ENCODE data around the gene GPR35. TPM values are rescaled to one million over a fixed set of nuclear protein-coding genes. Genes with fewer than 3 reads are reported as not detected.

The GPR35 gene
- polyA plus RNA-seq, 2 donors = 2.1 to 3.1 TPM

GRCh38 chr2:240588669-240589068, 36.6 kb upstream of the GPR35 start:
- H3K27me3 ChIP-seq (ENCODE audit: control insufficient read depth in 1 of 2, insufficient read depth in 2 of 2, low read length in 2 of 2) = no peaks in the 10 kb centered on the region
- no peak overlapping the region for H3K27ac ChIP-seq (ENCODE audit: low read depth in 2 of 2, low read length in 1 of 2)
- H3K4me3 ChIP-seq (ENCODE audit: low read depth in 1 of 2, low read length in 2 of 2) = no peak overlapping the region
- H3K9me3 ChIP-seq (ENCODE audit: control insufficient read depth in 2 of 2, insufficient read depth in 1 of 2, low read depth in 1 of 2, low read length in 1 of 2) = no peaks in the 10 kb centered on the region
- WGBS, 2 donors = 79 to 82% methylated on average over 4 of the region's 4 CpGs
- H3K4me1 ChIP-seq (ENCODE audit: control insufficient read depth in 2 of 2, insufficient read depth in 2 of 2, low read length in 1 of 2) = peaks cover 11 to 31% of the 10 kb centered on the region in 2 donors
- peaks cover 4 to 23% of the 10 kb centered on the region in 2 donors for H3K36me3 ChIP-seq (ENCODE audit: control insufficient read depth in 2 of 2, insufficient read depth in 2 of 2, low read length in 1 of 2)

- peak overlapping the region in 1 of 2 donors; percentile 47 for H3K27ac ChIP-seq (ENCODE audit: low read depth in 2 of 2, low read length in 1 of 2)
- 87 to 88% methylated on average over 14 of the region's 14 CpGs for WGBS, 2 donors
- no peaks in the 10 kb centered on the region for H3K9me3 ChIP-seq (ENCODE audit: control insufficient read depth in 2 of 2, insufficient read depth in 1 of 2, low read depth in 1 of 2, low read length in 1 of 2)
- H3K4me3 ChIP-seq (ENCODE audit: low read depth in 1 of 2, low read length in 2 of 2) = no peak overlapping the region
- no peaks in the 10 kb centered on the region for H3K27me3 ChIP-seq (ENCODE audit: control insufficient read depth in 1 of 2, insufficient read depth in 2 of 2, low read length in 2 of 2)
- peaks cover 4 to 23% of the 10 kb centered on the region in 2 donors for H3K36me3 ChIP-seq (ENCODE audit: control insufficient read depth in 2 of 2, insufficient read depth in 2 of 2, low read length in 1 of 2)
- peaks cover 11 to 31% of the 10 kb centered on the region in 2 donors for H3K4me1 ChIP-seq (ENCODE audit: control insufficient read depth in 2 of 2, insufficient read depth in 2 of 2, low read length in 1 of 2)
Observed at GRCh38 chr2:240589375-240589774, 35.9 kb upstream of the GPR35 start.

- peaks cover 7 to 25% of the 10 kb centered on the region in 2 donors for H3K4me1 ChIP-seq (ENCODE audit: control insufficient read depth in 2 of 2, insufficient read depth in 2 of 2, low read length in 1 of 2)
- peak overlapping the region in 1 of 2 donors; percentile 47 for H3K27ac ChIP-seq (ENCODE audit: low read depth in 2 of 2, low read length in 1 of 2)
- H3K36me3 ChIP-seq (ENCODE audit: control insufficient read depth in 2 of 2, insufficient read depth in 2 of 2, low read length in 1 of 2) = peaks cover 4 to 23% of the 10 kb centered on the region in 2 donors
- no peaks in the 10 kb centered on the region for H3K27me3 ChIP-seq (ENCODE audit: control insufficient read depth in 1 of 2, insufficient read depth in 2 of 2, low read length in 2 of 2)
- WGBS, 2 donors = 82 to 83% methylated on average over 16 of the region's 16 CpGs
- no peaks in the 10 kb centered on the region for H3K9me3 ChIP-seq (ENCODE audit: control insufficient read depth in 2 of 2, insufficient read depth in 1 of 2, low read depth in 1 of 2, low read length in 1 of 2)
- H3K4me3 ChIP-seq (ENCODE audit: low read depth in 1 of 2, low read length in 2 of 2) = no peak overlapping the region
Observed at GRCh38 chr2:240589850-240590525, 35.3 kb upstream of the GPR35 start.

- no peaks in the 10 kb centered on the region for H3K27me3 ChIP-seq (ENCODE audit: control insufficient read depth in 1 of 2, insufficient read depth in 2 of 2, low read length in 2 of 2)
- H3K9me3 ChIP-seq (ENCODE audit: control insufficient read depth in 2 of 2, insufficient read depth in 1 of 2, low read depth in 1 of 2, low read length in 1 of 2) = no peaks in the 10 kb centered on the region
- WGBS, 2 donors = 95 to 96% methylated on average over 21 of the region's 21 CpGs
- no peak overlapping the region for H3K27ac ChIP-seq (ENCODE audit: low read depth in 2 of 2, low read length in 1 of 2)
- H3K36me3 ChIP-seq (ENCODE audit: control insufficient read depth in 2 of 2, insufficient read depth in 2 of 2, low read length in 1 of 2) = peaks cover 4 to 29% of the 10 kb centered on the region in 2 donors
- no peak overlapping the region for H3K4me3 ChIP-seq (ENCODE audit: low read depth in 1 of 2, low read length in 2 of 2)
- peaks cover 7 to 22% of the 10 kb centered on the region in 2 donors for H3K4me1 ChIP-seq (ENCODE audit: control insufficient read depth in 2 of 2, insufficient read depth in 2 of 2, low read length in 1 of 2)
Observed at GRCh38 chr2:240590681-240591111, 34.6 kb upstream of the GPR35 start.

- Histone ChIP-seq H3K36me3 (ENCODE audit: control insufficient read depth in 2 of 2, insufficient read depth in 2 of 2, low read length in 1 of 2) (peaks cover 4 to 30% of the 10 kb centered on the region in 2 donors), H3K27me3 (ENCODE audit: control insufficient read depth in 1 of 2, insufficient read depth in 2 of 2, low read length in 2 of 2) (no peaks in the 10 kb centered on the region)
- 89 to 91% methylated on average over 6 of the region's 6 CpGs for WGBS, 2 donors
Observed at GRCh38 chr2:240591226-240591625, 34.1 kb upstream of the GPR35 start.

GRCh38 chr2:240591784-240592183, 33.5 kb upstream of the GPR35 start:
- Histone ChIP-seq H3K27ac (ENCODE audit: low read depth in 2 of 2, low read length in 1 of 2) (no peak overlapping the region), H3K4me3 (ENCODE audit: low read depth in 1 of 2, low read length in 2 of 2) (no peak overlapping the region), H3K9me3 (ENCODE audit: control insufficient read depth in 2 of 2, insufficient read depth in 1 of 2, low read depth in 1 of 2, low read length in 1 of 2) (no peaks in the 10 kb centered on the region), H3K4me1 (ENCODE audit: control insufficient read depth in 2 of 2, insufficient read depth in 2 of 2, low read length in 1 of 2) (peaks cover 7 to 23% of the 10 kb centered on the region in 2 donors), H3K36me3 (ENCODE audit: control insufficient read depth in 2 of 2, insufficient read depth in 2 of 2, low read length in 1 of 2) (peaks cover 4 to 30% of the 10 kb centered on the region in 2 donors), H3K27me3 (ENCODE audit: control insufficient read depth in 1 of 2, insufficient read depth in 2 of 2, low read length in 2 of 2) (no peaks in the 10 kb centered on the region)
- 94 to 96% methylated on average over 13 of the region's 13 CpGs for WGBS, 2 donors

More at GRCh38 chr2:240591226-240591625, 34.1 kb upstream of the GPR35 start:
- Histone ChIP-seq H3K4me3 (ENCODE audit: low read depth in 1 of 2, low read length in 2 of 2) (no peak overlapping the region), H3K27ac (ENCODE audit: low read depth in 2 of 2, low read length in 1 of 2) (no peak overlapping the region), H3K9me3 (ENCODE audit: control insufficient read depth in 2 of 2, insufficient read depth in 1 of 2, low read depth in 1 of 2, low read length in 1 of 2) (no peaks in the 10 kb centered on the region), H3K4me1 (ENCODE audit: control insufficient read depth in 2 of 2, insufficient read depth in 2 of 2, low read length in 1 of 2) (peaks cover 7 to 23% of the 10 kb centered on the region in 2 donors)

GRCh38 chr2:240593026-240593702, 32.1 kb upstream of the GPR35 start:
- Histone ChIP-seq H3K9me3 (ENCODE audit: control insufficient read depth in 2 of 2, insufficient read depth in 1 of 2, low read depth in 1 of 2, low read length in 1 of 2) (no peaks in the 10 kb centered on the region), H3K4me3 (ENCODE audit: low read depth in 1 of 2, low read length in 2 of 2) (no peak overlapping the region), H3K36me3 (ENCODE audit: control insufficient read depth in 2 of 2, insufficient read depth in 2 of 2, low read length in 1 of 2) (peaks cover 4 to 42% of the 10 kb centered on the region in 2 donors), H3K4me1 (ENCODE audit: control insufficient read depth in 2 of 2, insufficient read depth in 2 of 2, low read length in 1 of 2) (peaks cover 6 to 15% of the 10 kb centered on the region in 2 donors), H3K27ac (ENCODE audit: low read depth in 2 of 2, low read length in 1 of 2) (no peak overlapping the region), H3K27me3 (ENCODE audit: control insufficient read depth in 1 of 2, insufficient read depth in 2 of 2, low read length in 2 of 2) (no peaks in the 10 kb centered on the region)
- 88 to 89% methylated on average over 20 of the region's 20 CpGs for WGBS, 2 donors

- Histone ChIP-seq H3K36me3 (ENCODE audit: control insufficient read depth in 2 of 2, insufficient read depth in 2 of 2, low read length in 1 of 2) (peaks cover 4 to 49% of the 10 kb centered on the region in 2 donors), H3K4me3 (ENCODE audit: low read depth in 1 of 2, low read length in 2 of 2) (no peak overlapping the region), H3K4me1 (ENCODE audit: control insufficient read depth in 2 of 2, insufficient read depth in 2 of 2, low read length in 1 of 2) (peaks cover 0 to 9% of the 10 kb centered on the region in 2 donors), H3K27ac (ENCODE audit: low read depth in 2 of 2, low read length in 1 of 2) (no peak overlapping the region), H3K9me3 (ENCODE audit: control insufficient read depth in 2 of 2, insufficient read depth in 1 of 2, low read depth in 1 of 2, low read length in 1 of 2) (no peaks in the 10 kb centered on the region), H3K27me3 (ENCODE audit: control insufficient read depth in 1 of 2, insufficient read depth in 2 of 2, low read length in 2 of 2) (no peaks in the 10 kb centered on the region)
- WGBS, 2 donors = 88 to 90% methylated on average over 19 of the region's 19 CpGs
Observed at GRCh38 chr2:240593703-240594451, 31.4 kb upstream of the GPR35 start.

GRCh38 chr2:240594511-240595380, 30.5 kb upstream of the GPR35 start:
- H3K36me3 ChIP-seq (ENCODE audit: control insufficient read depth in 2 of 2, insufficient read depth in 2 of 2, low read length in 1 of 2) = peaks cover 4 to 55% of the 10 kb centered on the region in 2 donors
- H3K9me3 ChIP-seq (ENCODE audit: control insufficient read depth in 2 of 2, insufficient read depth in 1 of 2, low read depth in 1 of 2, low read length in 1 of 2) = no peaks in the 10 kb centered on the region
- peaks cover 0 to 9% of the 10 kb centered on the region in 2 donors for H3K4me1 ChIP-seq (ENCODE audit: control insufficient read depth in 2 of 2, insufficient read depth in 2 of 2, low read length in 1 of 2)
- WGBS, 2 donors = 77 to 88% methylated on average over 33 to 34 of the region's 34 CpGs
- no peak overlapping the region for H3K4me3 ChIP-seq (ENCODE audit: low read depth in 1 of 2, low read length in 2 of 2)
- no peaks in the 10 kb centered on the region for H3K27me3 ChIP-seq (ENCODE audit: control insufficient read depth in 1 of 2, insufficient read depth in 2 of 2, low read length in 2 of 2)
- no peak overlapping the region for H3K27ac ChIP-seq (ENCODE audit: low read depth in 2 of 2, low read length in 1 of 2)

Data from esophagus (tissue), 2 donors.